ENCODE data around the gene MYH14. TPM values are rescaled to one million over a fixed set of nuclear protein-coding genes. Genes with fewer than 3 reads are reported as not detected.
A peak's percentile ranks its signal among the peaks of the same experiment; 100 is the strongest.

MYH14 gene
- total and polyA plus RNA-seq, 2 experiments from 2014 or later, result 40.9 to 64.4 TPM

DNA sequence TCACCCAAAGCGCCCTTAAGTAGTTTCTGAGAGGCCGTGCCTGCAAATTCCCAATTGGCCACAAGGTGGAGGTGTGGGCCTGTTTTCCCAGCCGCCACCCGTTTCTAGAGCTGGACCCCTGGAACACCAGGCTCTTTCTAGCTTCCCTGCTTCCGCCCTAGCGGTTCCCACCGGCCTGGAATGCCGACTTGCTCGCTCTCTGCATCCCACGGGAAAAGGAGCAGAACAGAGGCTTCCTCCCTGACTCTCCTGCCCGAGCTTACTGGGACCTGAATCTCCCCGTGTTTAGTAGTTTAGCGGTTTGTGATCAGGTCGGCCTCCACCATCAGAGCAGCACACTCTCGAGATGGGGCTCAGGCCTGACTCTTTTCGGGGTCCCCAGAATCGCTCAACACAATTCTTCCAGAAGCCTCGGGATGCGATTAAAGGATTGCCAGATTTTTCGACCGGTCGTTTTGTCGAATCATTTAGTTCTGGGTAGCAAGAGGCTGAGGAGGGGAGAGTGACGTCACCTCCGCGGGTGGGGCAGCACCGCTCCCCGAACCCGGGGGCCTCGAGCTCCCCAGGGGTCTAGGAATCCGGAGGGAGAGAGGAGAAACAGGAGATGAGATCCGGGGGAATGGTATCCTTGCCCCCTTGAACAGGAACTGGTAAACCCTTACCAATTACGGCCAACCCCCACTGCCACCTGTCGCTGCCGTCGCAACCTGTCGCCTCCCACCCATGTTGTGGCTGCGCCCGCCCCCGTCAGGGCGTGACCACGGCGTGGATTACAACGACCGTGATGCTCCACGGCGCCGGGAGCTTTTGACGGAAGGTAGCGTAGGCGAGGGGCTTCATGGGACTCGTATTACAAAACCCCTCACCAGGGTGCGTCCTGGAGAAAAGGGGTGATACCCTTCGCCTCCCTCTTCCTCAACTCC is 154.0 kb downstream of the MYH14 start:
- no peaks in the 10 kb centered on the region for H3K9me2 ChIP-seq (replicated peaks; ENCODE audit: insufficient read depth)
- H3K9me3 ChIP-seq (ENCODE audit: low read depth), result no peaks in the 10 kb centered on the region
- 74% methylated on average over 53 of the region's 54 CpGs for WGBS (ENCODE audit: low lambda C conversion rate, missing lambda C conversion rate)
- H2AFZ ChIP-seq, result no peak overlapping the region
- TF ChIP-seq EZH2 (IDR thresholded peaks at IDR 0.05; ENCODE audit: borderline replicate concordance), result no peak
- TF ChIP-seq, protein P1, sequence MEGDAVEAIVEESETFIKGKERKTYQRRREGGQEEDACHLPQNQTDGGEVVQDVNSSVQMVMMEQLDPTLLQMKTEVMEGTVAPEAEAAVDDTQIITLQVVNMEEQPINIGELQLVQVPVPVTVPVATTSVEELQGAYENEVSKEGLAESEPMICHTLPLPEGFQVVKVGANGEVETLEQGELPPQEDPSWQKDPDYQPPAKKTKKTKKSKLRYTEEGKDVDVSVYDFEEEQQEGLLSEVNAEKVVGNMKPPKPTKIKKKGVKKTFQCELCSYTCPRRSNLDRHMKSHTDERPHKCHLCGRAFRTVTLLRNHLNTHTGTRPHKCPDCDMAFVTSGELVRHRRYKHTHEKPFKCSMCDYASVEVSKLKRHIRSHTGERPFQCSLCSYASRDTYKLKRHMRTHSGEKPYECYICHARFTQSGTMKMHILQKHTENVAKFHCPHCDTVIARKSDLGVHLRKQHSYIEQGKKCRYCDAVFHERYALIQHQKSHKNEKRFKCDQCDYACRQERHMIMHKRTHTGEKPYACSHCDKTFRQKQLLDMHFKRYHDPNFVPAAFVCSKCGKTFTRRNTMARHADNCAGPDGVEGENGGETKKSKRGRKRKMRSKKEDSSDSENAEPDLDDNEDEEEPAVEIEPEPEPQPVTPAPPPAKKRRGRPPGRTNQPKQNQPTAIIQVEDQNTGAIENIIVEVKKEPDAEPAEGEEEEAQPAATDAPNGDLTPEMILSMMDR (IDR thresholded peaks at IDR 0.05; ENCODE audit: poor library complexity), result peak; percentile 78
- no peak overlapping the region for H3K4me3 ChIP-seq
- H3K4me2 ChIP-seq, result peak overlapping the region; percentile 64
- H4K20me1 ChIP-seq (ENCODE audit: insufficient read depth, poor library complexity, severe bottlenecking), result no peaks in the 10 kb centered on the region
- no peaks in the 10 kb centered on the region for H3K4me1 ChIP-seq (ENCODE audit: insufficient read depth)
- H3K27me3 ChIP-seq, result no peaks in the 10 kb centered on the region
- H3K36me3 ChIP-seq (replicated peaks; ENCODE audit: insufficient read depth, low read depth), result no peaks in the 10 kb centered on the region
- H3K27ac ChIP-seq, result no peak overlapping the region
- no peaks in the 10 kb centered on the region for H3K79me2 ChIP-seq
- DNase-seq (ENCODE audit: low spot score), result peak; percentile 62

GRCh38 chr19:50358483-50359327 is 155.3 kb downstream of the MYH14 start:
- H3K4me2 ChIP-seq, result no peak overlapping the region
- no peak overlapping the region for H2AFZ ChIP-seq
- H3K27ac ChIP-seq, result no peak overlapping the region
- H3K9me3 ChIP-seq (ENCODE audit: low read depth), result no peaks in the 10 kb centered on the region
- no peaks in the 10 kb centered on the region for H4K20me1 ChIP-seq (ENCODE audit: insufficient read depth, poor library complexity, severe bottlenecking)
- TF ChIP-seq, protein P1 (IDR thresholded peaks at IDR 0.05; ENCODE audit: poor library complexity), result no peak
- TF ChIP-seq EZH2 (IDR thresholded peaks at IDR 0.05; ENCODE audit: borderline replicate concordance) (no peak), EZH2phosphoT487 (IDR thresholded peaks at IDR 0.05; ENCODE audit: low read depth, severe bottlenecking, unreplicated experiment) (no peak)
- no peaks in the 10 kb centered on the region for H3K27me3 ChIP-seq
- no peak for DNase-seq (ENCODE audit: low spot score)
- H3K79me2 ChIP-seq, result no peaks in the 10 kb centered on the region
- H3K4me1 ChIP-seq (ENCODE audit: insufficient read depth), result no peaks in the 10 kb centered on the region
- no peaks in the 10 kb centered on the region for H3K36me3 ChIP-seq (replicated peaks; ENCODE audit: insufficient read depth, low read depth)
- H3K4me3 ChIP-seq, result no peak overlapping the region
- 96% methylated on average over 44 of the region's 54 CpGs for WGBS (ENCODE audit: low lambda C conversion rate, missing lambda C conversion rate)
- H3K9me2 ChIP-seq (replicated peaks; ENCODE audit: insufficient read depth), result no peaks in the 10 kb centered on the region

- H3K27ac ChIP-seq, result no peak overlapping the region
- no peaks in the 10 kb centered on the region for H4K20me1 ChIP-seq (ENCODE audit: insufficient read depth, poor library complexity, severe bottlenecking)
- no peaks in the 10 kb centered on the region for H3K9me2 ChIP-seq (replicated peaks; ENCODE audit: insufficient read depth)
- no peak overlapping the region for H3K4me2 ChIP-seq
- no peaks in the 10 kb centered on the region for H3K79me2 ChIP-seq
- H3K4me3 ChIP-seq, result no peak overlapping the region
- H3K4me1 ChIP-seq (ENCODE audit: insufficient read depth), result no peaks in the 10 kb centered on the region
- 92% methylated on average over 11 of the region's 11 CpGs for WGBS (ENCODE audit: low lambda C conversion rate, missing lambda C conversion rate)
- no peak for DNase-seq (ENCODE audit: low spot score)
- TF ChIP-seq, protein P1 (IDR thresholded peaks at IDR 0.05; ENCODE audit: poor library complexity), result no peak
- H2AFZ ChIP-seq, result no peak overlapping the region
- no peaks in the 10 kb centered on the region for H3K9me3 ChIP-seq (ENCODE audit: low read depth)
- no peaks in the 10 kb centered on the region for H3K27me3 ChIP-seq
- H3K36me3 ChIP-seq (replicated peaks; ENCODE audit: insufficient read depth, low read depth), result no peaks in the 10 kb centered on the region
Observed at GRCh38 chr19:50359328-50359818, 156.0 kb downstream of the MYH14 start.

Small RNAs within 50 kb of the gene (small RNA-seq; reads per million reads assigned to genes)
- gene RF00017, result not detected

Other genes starting within 250 kb of the MYH14 start
- 15.8 and 21.2 TPM in 2 replicates for gene SIGLEC11, start 242.4 kb upstream of the MYH14 start, total RNA-seq
- 3.9 and 6.0 TPM in 2 replicates for gene SIGLEC11, start 242.4 kb upstream of the MYH14 start, polyA plus RNA-seq
- 36.7 and 39.7 TPM in 2 replicates for gene VRK3, start 178.2 kb upstream of the MYH14 start, total RNA-seq
- 41.8 and 42.3 TPM in 2 replicates for gene VRK3, start 178.2 kb upstream of the MYH14 start, polyA plus RNA-seq
- gene ZNF473, start 177.6 kb upstream of the MYH14 start, total RNA-seq, result 5.3 and 8.0 TPM in 2 replicates
- gene ZNF473, start 177.6 kb upstream of the MYH14 start, polyA plus RNA-seq, result 2.5 and 4.4 TPM in 2 replicates
- not detected in 2 replicates for gene IZUMO2, start 40.3 kb upstream of the MYH14 start, total RNA-seq
- not detected in 2 replicates for gene IZUMO2, start 40.3 kb upstream of the MYH14 start, polyA plus RNA-seq
- 0.24 and 0.40 TPM in 2 replicates for gene KCNC3, start 125.8 kb downstream of the MYH14 start, total RNA-seq
- 1.5 and 1.6 TPM in 2 replicates for gene KCNC3, start 125.8 kb downstream of the MYH14 start, polyA plus RNA-seq
- gene NAPSA, start 162.0 kb downstream of the MYH14 start, total RNA-seq, result 7.3 and 12.4 TPM in 2 replicates
- gene NAPSA, start 162.0 kb downstream of the MYH14 start, polyA plus RNA-seq, result 2.7 and 12.1 TPM in 2 replicates
- gene NR1H2, start 172.8 kb downstream of the MYH14 start, total RNA-seq, result 41.4 and 53.2 TPM in 2 replicates
- gene NR1H2, start 172.8 kb downstream of the MYH14 start, polyA plus RNA-seq, result 55.9 and 62.9 TPM in 2 replicates
- gene POLD1, start 180.7 kb downstream of the MYH14 start, total RNA-seq, result 13.6 and 18.2 TPM in 2 replicates
- 32.6 and 40.4 TPM in 2 replicates for gene POLD1, start 180.7 kb downstream of the MYH14 start, polyA plus RNA-seq
- 2.8 TPM in 2 replicates for gene SPIB, start 215.3 kb downstream of the MYH14 start, total RNA-seq
- 0.63 and 1.7 TPM in 2 replicates for gene SPIB, start 215.3 kb downstream of the MYH14 start, polyA plus RNA-seq
- gene MYBPC2, start 229.3 kb downstream of the MYH14 start, total RNA-seq, result 0.07 and 0.16 TPM in 2 replicates
- 0.04 TPM in 1 of 2 replicates, not detected in the other for gene MYBPC2, start 229.3 kb downstream of the MYH14 start, polyA plus RNA-seq